PC-9 (cell line): ENCODE data around the gene ANKUB1. TPM values are rescaled to one million over a fixed set of nuclear protein-coding genes. Genes with fewer than 3 reads are reported as not detected.

Source experiments
- BruUV-seq: library from RNA; stranded (reverse); fragments of 400-500 nt; replicated peaks from 2 replicates; lab custom pipeline; 2021; lab: Mats Ljungman, UMichigan
- CTCF ChIA-PET: fragments of 300-600 bp; sonication (Branson Sonifier 250); formaldehyde crosslinking; loops from one replicate; lab custom pipeline; 2022; ENCODE audit warnings: antibody characterized with exemption; lab: Charles Lee
- POLR2A ChIA-PET: fragments of 300-600 bp; sonication (Branson Sonifier 250); formaldehyde crosslinking; loops from one replicate; lab custom pipeline; 2022; ENCODE audit warnings: antibody characterized with exemption; ENCODE audit not compliant: unreplicated experiment; lab: Charles Lee
- DNase-seq, 2 experiments: peaks; one replicate each; pipeline versions ENCODE4 v3.0.0 to v3.0.0-alpha.2; 2015 to 2022; ENCODE audit warnings: mixed read lengths in 1 of 2
- H2AFZ ChIP-seq: fragments of 200-600 bp; sonication (generic); 2 replicates; pipeline ENCODE4 v1.8.1; 2017; ENCODE audit warnings: antibody characterized with exemption
- H3F3A ChIP-seq: fragments of 200-600 bp; sonication (generic); 2 replicates; pipeline ENCODE4 v1.8.1; 2017; ENCODE audit warnings: antibody characterized with exemption, mild to moderate bottlenecking, low read depth; ENCODE audit not compliant: insufficient read depth
- H3K27ac ChIP-seq: fragments of 200-600 bp; sonication (generic); 2 replicates; pipeline ENCODE4 v1.6.1; 2016; ENCODE audit warnings: mixed run types
- H3K27me3 ChIP-seq: fragments of 200-600 bp; sonication (generic); 2 replicates; pipeline ENCODE4 v1.6.1; 2016; ENCODE audit warnings: low read depth, mixed run types; ENCODE audit not compliant: insufficient read depth
- H3K36me3 ChIP-seq: fragments of 200-600 bp; sonication (generic); 2 replicates; pipeline ENCODE4 v1.6.1; 2016; ENCODE audit warnings: low read depth, mixed run types
- H3K4me1 ChIP-seq: fragments of 200-600 bp; sonication (generic); replicated peaks from 2 replicates; pipeline ENCODE4 v1.6.1; 2016; ENCODE audit warnings: mixed run types; ENCODE audit not compliant: insufficient read depth
- H3K4me2 ChIP-seq: fragments of 200-600 bp; sonication (generic); 2 replicates; pipeline ENCODE4 v1.6.1; 2017; ENCODE audit warnings: mixed run types
- H3K4me3 ChIP-seq: fragments of 200-600 bp; sonication (generic); 2 replicates; pipeline ENCODE4 v1.6.1; 2016; ENCODE audit warnings: mixed run types
- H3K79me2 ChIP-seq: fragments of 200-600 bp; sonication (generic); 2 replicates; pipeline ENCODE4 v1.6.1; 2017; ENCODE audit warnings: low read depth, mixed run types
- H3K9me2 ChIP-seq: fragments of 200-600 bp; sonication (generic); 2 replicates; pipeline ENCODE4 v1.8.1; 2017; ENCODE audit warnings: mild to moderate bottlenecking; ENCODE audit not compliant: insufficient read depth
- H3K9me3 ChIP-seq: fragments of 200-600 bp; sonication (generic); 2 replicates; pipeline ENCODE4 v1.8.1; 2016; ENCODE audit warnings: low read depth; ENCODE audit not compliant: insufficient read depth
- H4K20me1 ChIP-seq: fragments of 200-600 bp; sonication (generic); 2 replicates; pipeline ENCODE4 v1.8.1; 2017; ENCODE audit not compliant: insufficient read depth
- CTCF ChIP-seq: fragments of 200-600 bp; sonication (generic); conservative IDR thresholded peaks from 2 replicates; pipeline ENCODE4 v1.6.1; 2017; ENCODE audit warnings: mixed run types, antibody characterized with exemption, mild to moderate bottlenecking, moderate library complexity
- EZH2 ChIP-seq: fragments of 200-600 bp; sonication (generic); IDR thresholded peaks from 2 replicates; pipeline ENCODE4 v1.8.0; 2017; ENCODE audit warnings: antibody characterized with exemption, low read depth
- intact Hi-C: fragments of 100-400 bp; cut with micrococcal nuclease; formaldehyde crosslinking; loops from one replicate; pipeline ENCODE4 v1.10.0; 2022; ENCODE audit not compliant: unreplicated experiment
- total RNA-seq: library from RNA; stranded (reverse); gene quantifications from 2 replicates; pipeline ENCODE4 v1.2.3, GENCODE V29; 2021

Gene ANKUB1
- total RNA-seq, 1 experiment from 2014 or later: not detected

GRCh38 chr3:149764302-149764701, 28.1 kb downstream of the ANKUB1 start:
- H3F3A ChIP-seq: no peaks in the 10 kb centered on the region
- no peak overlapping the region for H2AFZ ChIP-seq
- no peak overlapping the region for H3K4me2 ChIP-seq
- H3K4me1 ChIP-seq: no peaks in the 10 kb centered on the region
- H3K79me2 ChIP-seq: no peaks in the 10 kb centered on the region
- intact Hi-C loops: loop anchor here (10.0 kb wide), 1 partner anchor 170 kb away; no protein-coding TSS in a partner anchor
- H4K20me1 ChIP-seq: no peaks in the 10 kb centered on the region
- H3K36me3 ChIP-seq: no peaks in the 10 kb centered on the region
- H3K9me2 ChIP-seq: no peaks in the 10 kb centered on the region
- no peak overlapping the region for H3K4me3 ChIP-seq
- no peaks in the 10 kb centered on the region for H3K27me3 ChIP-seq
- H3K27ac ChIP-seq: no peak overlapping the region
- ChIA-PET POLR2A (no interaction called here), CTCF (interaction anchor here (0.6 to 0.9 kb wide), 2 partner anchors 44 to 1378 kb away, joined by 4 to 6 read pairs; no protein-coding TSS in a partner anchor)
- TF ChIP-seq CTCF (no peak), EZH2 (no peak)
- DNase-seq: no peak
- H3K9me3 ChIP-seq: no peaks in the 10 kb centered on the region
- no TSS peak for BruUV-seq

- BruUV-seq: no TSS peak
- peak in 1 of 2 experiments; percentile 40 for DNase-seq
- POLR2A ChIA-PET: interaction anchor here (0.6 to 0.8 kb wide), 2 partner anchors 47 to 106 kb away, joined by 3 to 6 read pairs; partner anchors contain the start of gene WWTR1
- H3K9me3 ChIP-seq: no peaks in the 10 kb centered on the region
- H3K27ac ChIP-seq: no peak overlapping the region
- H3K4me3 ChIP-seq: no peak overlapping the region
- H3K27me3 ChIP-seq: no peaks in the 10 kb centered on the region
- H3K4me2 ChIP-seq: no peak overlapping the region
- intact Hi-C loops: loop anchor here (10.0 kb wide), 1 partner anchor 171 kb away; no protein-coding TSS in a partner anchor
- TF ChIP-seq EZH2: no peak
- no peak for TF ChIP-seq CTCF
- H3K36me3 ChIP-seq: no peaks in the 10 kb centered on the region
- H3K9me2 ChIP-seq: no peaks in the 10 kb centered on the region
- no peak overlapping the region for H2AFZ ChIP-seq
- H3K79me2 ChIP-seq: no peaks in the 10 kb centered on the region
- no peaks in the 10 kb centered on the region for H3K4me1 ChIP-seq
- no peaks in the 10 kb centered on the region for H3F3A ChIP-seq
- no peaks in the 10 kb centered on the region for H4K20me1 ChIP-seq
- CTCF ChIA-PET: interaction anchor here (1.1 kb wide), 1 partner anchor 45 kb away, joined by 5 read pairs; no protein-coding TSS in a partner anchor
These were observed 28.7 kb downstream of the ANKUB1 start for GRCh38 chr3:149763565-149764195.

GRCh38 chr3:149753717-149754116, 38.6 kb downstream of the ANKUB1 start:
- Histone ChIP-seq H3K4me1 (peaks cover 17% of the 10 kb centered on the region), H3K4me3 (no peak overlapping the region), H3K36me3 (0 out of 2 replicates have a peak, but pooled peaks cover 6% of the 10 kb centered on the region), H3K9me2 (no peaks in the 10 kb centered on the region), H4K20me1 (no peaks in the 10 kb centered on the region), H2AFZ (no peak overlapping the region), H3K79me2 (peaks cover 24% of the 10 kb centered on the region), H3F3A (peaks cover 6% of the 10 kb centered on the region; the same call in 1 of the 2 replicates), H3K27me3 (no peaks in the 10 kb centered on the region), H3K9me3 (no peaks in the 10 kb centered on the region), H3K4me2 (no peak overlapping the region), H3K27ac (no peak overlapping the region)
- TF ChIP-seq CTCF: no peak
- no peak for TF ChIP-seq EZH2
- ChIA-PET CTCF (interaction anchor here (0.7 to 1.8 kb wide), 2 partner anchors 54 to 221 kb away, joined by 3 to 7 read pairs; no protein-coding TSS in a partner anchor), POLR2A (no interaction called here)
- no TSS peak for BruUV-seq
- intact Hi-C loops: loop anchor here (5.0 kb wide), 2 partner anchors 59 to 241 kb away; partner anchors contain the start of gene RNF13
- DNase-seq: no peak
